PC-3 (cell line): Measurements from ENCODE around the gene RBPJ.

ENCODE experiments used
- EZH2phosphoT487 ChIP-seq: fragments of 300-600 bp; sonication (generic); IDR thresholded peaks from 2 replicates; pipeline ENCODE4 v1.6.1; 2018; ENCODE audit warnings: mild to moderate bottlenecking, antibody characterized with exemption, low read length, borderline replicate concordance
- TF ChIP-seq, protein P1 (sequence below): fragments of 300-600 bp; sonication (generic); conservative IDR thresholded peaks from 2 replicates; pipeline ENCODE4 v1.5.1; 2017; ENCODE audit warnings: antibody characterized with exemption, low read depth, mild to moderate bottlenecking, low read length

DNA sequence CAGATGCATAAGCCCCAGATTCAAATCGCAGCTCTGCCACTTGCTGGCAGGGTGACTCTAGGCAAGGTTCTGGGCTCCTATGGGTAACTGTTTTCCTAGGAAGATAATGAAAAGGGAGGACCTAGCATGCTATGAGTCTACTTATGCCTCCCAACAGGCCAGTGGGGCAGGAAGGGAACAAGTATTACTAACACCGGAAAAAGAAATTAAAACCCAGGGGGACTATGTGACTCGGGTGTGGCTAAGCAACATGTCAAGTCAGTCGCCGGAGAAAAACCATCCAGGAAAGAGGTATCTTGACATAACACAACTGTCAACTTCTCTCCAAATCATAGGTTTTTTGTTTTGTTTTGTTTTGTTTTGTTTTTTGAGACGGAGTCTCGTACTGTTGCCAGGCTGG is 45.5 kb upstream of the RBPJ start:
- TF ChIP-seq, protein P1, sequence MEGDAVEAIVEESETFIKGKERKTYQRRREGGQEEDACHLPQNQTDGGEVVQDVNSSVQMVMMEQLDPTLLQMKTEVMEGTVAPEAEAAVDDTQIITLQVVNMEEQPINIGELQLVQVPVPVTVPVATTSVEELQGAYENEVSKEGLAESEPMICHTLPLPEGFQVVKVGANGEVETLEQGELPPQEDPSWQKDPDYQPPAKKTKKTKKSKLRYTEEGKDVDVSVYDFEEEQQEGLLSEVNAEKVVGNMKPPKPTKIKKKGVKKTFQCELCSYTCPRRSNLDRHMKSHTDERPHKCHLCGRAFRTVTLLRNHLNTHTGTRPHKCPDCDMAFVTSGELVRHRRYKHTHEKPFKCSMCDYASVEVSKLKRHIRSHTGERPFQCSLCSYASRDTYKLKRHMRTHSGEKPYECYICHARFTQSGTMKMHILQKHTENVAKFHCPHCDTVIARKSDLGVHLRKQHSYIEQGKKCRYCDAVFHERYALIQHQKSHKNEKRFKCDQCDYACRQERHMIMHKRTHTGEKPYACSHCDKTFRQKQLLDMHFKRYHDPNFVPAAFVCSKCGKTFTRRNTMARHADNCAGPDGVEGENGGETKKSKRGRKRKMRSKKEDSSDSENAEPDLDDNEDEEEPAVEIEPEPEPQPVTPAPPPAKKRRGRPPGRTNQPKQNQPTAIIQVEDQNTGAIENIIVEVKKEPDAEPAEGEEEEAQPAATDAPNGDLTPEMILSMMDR, result no peak
- TF ChIP-seq EZH2phosphoT487, result no peak
